Upper lobe of left lung (tissue), 6 donors: ENCODE results near the gene ADSS1. TPM values are rescaled to one million over a fixed set of nuclear protein-coding genes. Genes with fewer than 3 reads are reported as not detected.
A peak's percentile ranks its signal among the peaks of the same experiment; 100 is the strongest.

Experiments used
- ATAC-seq, 2 donors: fragments of 200-7000 bp; cut with Tn5 transposase; one replicate each; pipeline ENCODE4 v1.9.1; 2022; ENCODE audit warnings: mild to moderate bottlenecking in 2 of 2, moderate library complexity in 2 of 2; ENCODE audit not compliant: low FRiP score in 2 of 2
- DNase-seq, 2 donors: peaks; one replicate each; pipeline ENCODE4 v3.0.0-alpha.2; 2019 to 2020
- H3K27ac ChIP-seq, 4 donors: fragments of 200-600 bp; sonication (generic); one replicate each; pipeline ENCODE4 v1.5.1; 2016 to 2019
- H3K27me3 ChIP-seq, 4 donors: fragments of 200-600 bp; sonication (generic); one replicate each; pipeline ENCODE4 v1.5.1; 2017 to 2019
- H3K36me3 ChIP-seq, 4 donors: fragments of 200-600 bp; sonication (generic); one replicate each; pipeline ENCODE4 v1.5.1; 2016 to 2019
- H3K4me1 ChIP-seq, 4 donors: fragments of 200-600 bp; sonication (generic); one replicate each; pipeline ENCODE4 v1.5.1; 2018 to 2019
- H3K4me3 ChIP-seq, 4 donors: fragments of 200-600 bp; sonication (generic); one replicate each; pipeline ENCODE4 v1.5.1; 2017 to 2019; ENCODE audit warnings: mild to moderate bottlenecking in 2 of 4, moderate library complexity in 1 of 4
- H3K9me3 ChIP-seq, 4 donors: fragments of 200-600 bp; sonication (generic); one replicate each; pipeline ENCODE4 v1.5.1; 2018 to 2019
- EP300 ChIP-seq, 4 donors: sonication (generic); formaldehyde crosslinking; IDR thresholded peaks; one replicate each; pipeline ENCODE4 v1.5.1; 2017; ENCODE audit warnings: antibody characterized with exemption in 4 of 4, control low read depth in 2 of 4
- POLR2A ChIP-seq, 4 donors: fragments of 450-650 bp; IDR thresholded peaks; one replicate each; pipeline ENCODE4 v1.5.1; 2016 to 2017; ENCODE audit warnings: antibody characterized with exemption in 4 of 4, mild to moderate bottlenecking in 2 of 4
- POLR2AphosphoS5 ChIP-seq, 2 donors: sonication (generic); formaldehyde crosslinking; IDR thresholded peaks; one replicate each; pipeline ENCODE4 v1.5.1; 2017; ENCODE audit warnings: antibody characterized with exemption in 2 of 2
- WGBS, 2 donors: methylation state at CpG; one replicate each; pipeline ENCODE4 v1.1.5; 2017 to 2018; 5-methylcytosine and 5-hydroxymethylcytosine counted together
- total RNA-seq, 6 donors: library from RNA; depleted of rRNA in 4 of 6; stranded (reverse); fragments of >200 nt in 4 of 6; gene quantifications; one replicate each; pipeline versions ENCODE4 v1.1.0 to v1.2.1, GENCODE V29; 2016 to 2021
- TF ChIP-seq, protein P1 (sequence below), 6 experiments: fragments of 450-650 bp in 4 of 6; fragments of 200-600 bp in 2 of 6; sonication (generic) in 2 of 6; IDR thresholded peaks; one replicate each; pipeline ENCODE4 v1.5.1; 2016 to 2019; ENCODE audit warnings: antibody characterized with exemption in 6 of 6
- donor health status: DM: no; HTN: no; CAD: no; lungs with moderate emphysema.
- donor health status: DM: no; HTN: yes; CAD: no; lungs with severe emphysema.

ADSS1 gene
- total RNA-seq, 6 donors from 2014 or later: 4.9 to 34.6 (median 6.2) TPM

DNA sequence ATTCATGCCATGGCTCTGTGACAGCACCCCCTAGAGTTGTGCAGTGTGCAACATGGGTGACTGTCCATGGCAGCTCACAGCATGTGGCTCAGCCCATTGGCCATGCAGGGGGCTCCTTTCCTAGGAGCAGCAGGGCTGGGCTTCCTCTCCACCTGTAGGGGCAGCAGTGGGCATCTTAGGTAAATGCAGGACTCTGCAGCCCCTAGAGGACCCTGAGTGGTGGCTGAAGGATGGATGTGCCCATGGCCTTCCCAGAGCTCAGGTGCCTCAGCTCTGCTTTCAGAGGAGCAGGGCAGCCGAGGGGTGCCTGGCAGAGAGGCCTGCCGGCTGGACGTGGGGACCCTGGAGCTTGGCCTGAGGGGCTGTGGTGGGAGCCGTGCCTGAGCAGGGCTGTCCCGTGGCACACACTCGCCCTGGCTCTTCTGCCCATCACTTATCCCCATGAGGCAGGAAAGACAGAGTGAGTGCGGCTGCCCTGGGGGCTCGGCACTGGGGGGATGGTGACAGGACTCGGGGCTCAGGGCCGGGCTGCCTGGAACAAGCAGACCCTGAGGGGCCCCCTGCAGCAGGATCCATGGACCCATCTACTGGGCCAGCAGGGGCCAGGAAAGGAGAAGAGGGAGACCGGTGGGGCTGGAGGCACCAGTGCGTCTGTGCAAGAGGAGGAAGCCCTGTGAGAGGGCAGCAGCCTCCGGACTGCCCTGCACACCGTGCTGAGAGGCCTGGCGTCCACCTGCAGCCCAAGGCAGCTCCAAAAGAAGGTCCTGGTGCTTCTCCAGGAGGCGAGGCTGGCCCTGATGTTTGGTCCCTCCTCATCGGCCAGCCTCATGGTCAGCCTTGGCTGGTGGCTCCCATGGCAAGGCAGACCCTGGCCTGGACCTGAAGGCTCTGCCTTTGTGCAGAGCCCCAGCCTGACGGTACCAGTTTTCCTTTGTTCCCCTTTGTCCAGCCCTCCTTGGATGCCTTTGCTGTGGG, 7.6 kb downstream of the ADSS1 start:
- Histone ChIP-seq H3K27ac (peak overlapping the region in 1 of 4 donors; percentile 26), H3K9me3 (no peaks in the 10 kb centered on the region), H3K4me1 (peaks cover 23 to 31% (median 27%) of the 10 kb centered on the region in 4 donors), H3K27me3 (no peaks in the 10 kb centered on the region), H3K36me3 (no peaks in the 10 kb centered on the region), H3K4me3 (no peak overlapping the region)
- ATAC-seq (no peak), DNase-seq (peak in 1 of 2 donors; percentile 74)
- 92 to 100% methylated on average over 11 to 18 of the region's 18 CpGs for WGBS, 2 donors
- TF ChIP-seq, protein P1, sequence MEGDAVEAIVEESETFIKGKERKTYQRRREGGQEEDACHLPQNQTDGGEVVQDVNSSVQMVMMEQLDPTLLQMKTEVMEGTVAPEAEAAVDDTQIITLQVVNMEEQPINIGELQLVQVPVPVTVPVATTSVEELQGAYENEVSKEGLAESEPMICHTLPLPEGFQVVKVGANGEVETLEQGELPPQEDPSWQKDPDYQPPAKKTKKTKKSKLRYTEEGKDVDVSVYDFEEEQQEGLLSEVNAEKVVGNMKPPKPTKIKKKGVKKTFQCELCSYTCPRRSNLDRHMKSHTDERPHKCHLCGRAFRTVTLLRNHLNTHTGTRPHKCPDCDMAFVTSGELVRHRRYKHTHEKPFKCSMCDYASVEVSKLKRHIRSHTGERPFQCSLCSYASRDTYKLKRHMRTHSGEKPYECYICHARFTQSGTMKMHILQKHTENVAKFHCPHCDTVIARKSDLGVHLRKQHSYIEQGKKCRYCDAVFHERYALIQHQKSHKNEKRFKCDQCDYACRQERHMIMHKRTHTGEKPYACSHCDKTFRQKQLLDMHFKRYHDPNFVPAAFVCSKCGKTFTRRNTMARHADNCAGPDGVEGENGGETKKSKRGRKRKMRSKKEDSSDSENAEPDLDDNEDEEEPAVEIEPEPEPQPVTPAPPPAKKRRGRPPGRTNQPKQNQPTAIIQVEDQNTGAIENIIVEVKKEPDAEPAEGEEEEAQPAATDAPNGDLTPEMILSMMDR (IDR thresholded peaks at IDR 0.05): no peak
- TF ChIP-seq POLR2AphosphoS5 (IDR thresholded peaks at IDR 0.05) (no peak), POLR2A (IDR thresholded peaks at IDR 0.05) (no peak), EP300 (IDR thresholded peaks at IDR 0.05) (no peak)

DNA sequence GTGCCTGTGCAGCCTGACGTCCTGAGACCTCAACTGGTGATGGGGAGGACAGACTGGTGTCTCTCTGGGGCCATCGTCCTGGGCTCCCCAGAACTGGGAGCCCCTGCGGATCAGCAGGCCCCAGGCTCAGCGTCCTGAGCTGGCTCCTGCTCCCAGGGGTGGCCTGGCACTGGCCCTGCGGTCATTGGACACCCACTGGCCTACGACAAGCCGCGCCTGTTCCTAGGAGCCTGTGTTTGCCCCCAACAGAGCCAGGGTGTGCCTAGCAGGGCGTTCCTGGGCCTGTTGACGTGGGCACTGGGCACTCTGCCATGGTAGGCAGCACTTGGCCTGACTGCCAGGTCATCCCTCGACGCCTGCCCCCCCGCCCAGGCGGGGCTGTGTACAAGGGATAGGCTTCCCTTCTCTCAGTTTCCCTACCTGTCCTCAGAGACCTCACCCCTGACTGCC, 8.4 kb downstream of the ADSS1 start:
- no peaks in the 10 kb centered on the region for H3K36me3 ChIP-seq
- H3K4me3 ChIP-seq: no peak overlapping the region
- TF ChIP-seq EP300 (IDR thresholded peaks at IDR 0.05) (no peak), POLR2AphosphoS5 (IDR thresholded peaks at IDR 0.05) (no peak), POLR2A (IDR thresholded peaks at IDR 0.05) (peak in 1 of 4 donors; percentile 12)
- TF ChIP-seq, protein P1 (IDR thresholded peaks at IDR 0.05): no peak
- peak; percentile 73 to 86 for DNase-seq
- H3K4me1 ChIP-seq: peaks cover 24 to 39% (median 34%) of the 10 kb centered on the region in 4 donors
- whole genome bisulfite sequencing, 2 donors: 62% methylated on average over 7 of the region's 14 CpGs; no CpG with 5 or more reads in 1 of the 2 donors
- ATAC-seq: peak in 1 of 2 donors; percentile 60
- peak overlapping the region in 1 of 4 donors; percentile 26 for H3K27ac ChIP-seq
- H3K9me3 ChIP-seq: no peaks in the 10 kb centered on the region
- H3K27me3 ChIP-seq: no peaks in the 10 kb centered on the region

DNA sequence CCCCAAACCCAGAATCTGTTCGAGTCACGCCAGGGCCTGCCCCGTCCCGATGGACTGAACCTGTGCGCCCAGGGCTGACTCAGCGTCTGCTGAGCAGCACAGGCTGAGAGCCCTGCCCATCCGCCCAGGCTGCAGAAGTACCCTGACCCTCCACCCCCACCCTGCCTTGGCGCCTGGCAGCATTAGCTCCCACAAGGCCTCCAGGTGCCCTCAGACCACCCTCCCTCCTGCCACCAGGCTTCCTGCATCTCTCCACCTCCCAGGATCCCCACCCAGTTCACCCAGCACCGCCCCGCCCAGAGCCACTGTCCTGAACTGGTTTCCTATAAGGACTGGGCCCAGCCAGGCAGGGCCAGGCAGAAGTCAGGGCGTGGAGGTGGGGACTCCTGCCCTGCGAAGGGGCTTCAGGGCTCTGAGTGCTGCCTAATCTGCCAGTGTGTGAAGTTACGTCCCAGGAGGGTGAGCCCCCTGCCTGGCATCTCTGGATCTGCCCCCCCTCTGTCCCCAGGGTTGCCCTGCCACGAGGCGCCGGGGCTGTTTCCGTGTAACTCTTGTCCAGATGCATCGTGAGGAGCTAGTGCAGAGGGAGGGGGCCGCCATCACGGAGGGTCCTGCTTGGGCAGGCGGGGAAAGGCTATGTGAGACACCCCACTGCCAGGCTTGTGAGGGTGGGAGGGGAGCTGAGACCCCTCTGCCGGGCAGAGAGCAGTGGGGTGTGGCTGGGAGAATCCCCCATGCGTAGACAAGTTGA, 9.1 kb downstream of the ADSS1 start:
- peak overlapping the region in 1 of 4 donors; percentile 8 for H3K27ac ChIP-seq
- WGBS, 2 donors: 55 to 91% methylated on average over 7 to 19 of the region's 23 CpGs
- no peaks in the 10 kb centered on the region for H3K36me3 ChIP-seq
- peaks cover 24 to 39% (median 34%) of the 10 kb centered on the region in 4 donors for H3K4me1 ChIP-seq
- no peaks in the 10 kb centered on the region for H3K9me3 ChIP-seq
- no peak for TF ChIP-seq POLR2AphosphoS5 (IDR thresholded peaks at IDR 0.05)
- TF ChIP-seq, protein P1 (IDR thresholded peaks at IDR 0.05): no peak
- no peaks in the 10 kb centered on the region for H3K27me3 ChIP-seq
- DNase-seq (peak in 1 of 2 donors; percentile 73), ATAC-seq (no peak)
- H3K4me3 ChIP-seq: no peak overlapping the region

DNA sequence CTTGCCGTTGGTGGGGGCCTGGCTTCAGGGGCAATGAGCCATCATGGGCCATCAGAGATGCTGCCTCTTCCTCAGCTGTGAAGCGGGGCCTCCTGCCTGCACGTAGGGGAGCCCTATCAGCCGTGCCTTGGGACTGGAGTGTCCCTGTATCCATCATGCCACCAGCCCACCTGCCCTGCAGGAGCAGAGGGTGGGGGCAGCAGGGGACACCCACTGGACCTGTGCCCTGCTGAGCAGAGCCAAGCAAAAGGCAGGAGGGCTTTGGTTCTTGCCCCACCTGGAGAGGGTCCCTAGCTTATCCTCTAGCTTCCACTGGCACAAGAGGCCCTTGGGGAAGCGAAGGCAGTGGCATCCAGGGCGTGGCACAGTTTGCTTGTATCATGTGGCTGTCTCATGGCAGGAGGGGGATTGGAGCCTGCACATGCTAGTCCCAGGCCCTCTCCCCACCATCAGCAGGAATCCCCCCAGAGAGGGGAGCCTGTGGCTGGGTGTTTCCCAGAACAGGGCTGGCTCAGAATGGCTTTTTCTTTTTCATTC, 10.1 kb downstream of the ADSS1 start:
- ATAC-seq (no peak), DNase-seq (peak in 1 of 2 donors; percentile 49)
- Histone ChIP-seq H3K36me3 (no peaks in the 10 kb centered on the region), H3K27ac (no peak overlapping the region), H3K4me1 (peaks cover 24 to 39% (median 34%) of the 10 kb centered on the region in 4 donors), H3K9me3 (no peaks in the 10 kb centered on the region), H3K27me3 (no peaks in the 10 kb centered on the region), H3K4me3 (no peak overlapping the region)
- TF ChIP-seq EP300 (IDR thresholded peaks at IDR 0.05) (no peak), POLR2AphosphoS5 (IDR thresholded peaks at IDR 0.05) (no peak), POLR2A (IDR thresholded peaks at IDR 0.05) (no peak)
- TF ChIP-seq, protein P1 (IDR thresholded peaks at IDR 0.05): no peak
- 90 to 93% methylated on average over 4 to 6 of the region's 6 CpGs for WGBS, 2 donors
